Measurements from ENCODE around the gene CTNNA2.
"Not testable (repeated sequence)": the region's sequence is repeated elsewhere in the genome, so short reads cannot be mapped to it uniquely, and the experiment has no call there.

CTNNA2 gene

GRCh38 chr2:80154231-80154915, 641.5 kb downstream of the CTNNA2 start:
- no peak for DNase-seq

GRCh38 chr2:80164375-80164774, 651.5 kb downstream of the CTNNA2 start:
- no peak for DNase-seq

GRCh38 chr2:80166483-80167171, 653.8 kb downstream of the CTNNA2 start:
- no peak for DNase-seq

- no peak for DNase-seq
These were observed 654.5 kb downstream of the CTNNA2 start for GRCh38 chr2:80167284-80167808.

- DNase-seq, result no peak
These were observed 655.2 kb downstream of the CTNNA2 start for GRCh38 chr2:80168037-80168436.

- DNase-seq, result no peak
These were observed 656.0 kb downstream of the CTNNA2 start for GRCh38 chr2:80168801-80169200.

GRCh38 chr2:80169811-80170594, 657.2 kb downstream of the CTNNA2 start:
- no peak for DNase-seq

GRCh38 chr2:80185091-80185490, 672.2 kb downstream of the CTNNA2 start:
- no peak for DNase-seq

- DNase-seq, result no peak
These were observed 673.4 kb downstream of the CTNNA2 start for GRCh38 chr2:80186262-80186661.

- no peak for DNase-seq
These were observed 674.3 kb downstream of the CTNNA2 start for GRCh38 chr2:80187156-80187555.

- no peak for DNase-seq
These were observed 677.3 kb downstream of the CTNNA2 start for GRCh38 chr2:80190166-80190565.

- no peak for DNase-seq
These were observed 680.7 kb downstream of the CTNNA2 start for GRCh38 chr2:80193566-80193965.

GRCh38 chr2:80195034-80195433, 682.2 kb downstream of the CTNNA2 start:
- DNase-seq, result no peak

- DNase-seq, result no peak
These were observed 685.2 kb downstream of the CTNNA2 start for GRCh38 chr2:80198042-80198441.

- DNase-seq, result no peak
These were observed 686.7 kb downstream of the CTNNA2 start for GRCh38 chr2:80199504-80199903.

- not testable (repeated sequence) for DNase-seq
These were observed 691.1 kb downstream of the CTNNA2 start for GRCh38 chr2:80203929-80204328.

GRCh38 chr2:80205498-80205897, 692.6 kb downstream of the CTNNA2 start:
- no peak for DNase-seq

GRCh38 chr2:80209458-80209857, 696.6 kb downstream of the CTNNA2 start:
- no peak for DNase-seq

GRCh38 chr2:80217446-80217845, 704.6 kb downstream of the CTNNA2 start:
- no peak for DNase-seq

- no peak for DNase-seq
These were observed 709.8 kb downstream of the CTNNA2 start for GRCh38 chr2:80222644-80223043.

GRCh38 chr2:80231421-80231820, 718.6 kb downstream of the CTNNA2 start:
- no peak for DNase-seq

- no peak for DNase-seq
These were observed 720.5 kb downstream of the CTNNA2 start for GRCh38 chr2:80233333-80233732.

GRCh38 chr2:80238692-80239469, 726.0 kb downstream of the CTNNA2 start:
- DNase-seq, result no peak
